Lung (tissue), 12 donors: ENCODE measurements around the gene TBC1D22A. TPM values are rescaled to one million over a fixed set of nuclear protein-coding genes. Genes with fewer than 3 reads are reported as not detected.

Experiments
- ATAC-seq: fragments of 200-7000 bp; cut with Tn5 transposase; one replicate; pipeline ENCODE4 v1.9.1; 2020; ENCODE audit warnings: moderate number of reproducible peaks; ENCODE audit not compliant: insufficient read depth, low FRiP score
- DNase-seq, 3 donors: peaks; one replicate each; pipeline ENCODE4 v3.0.0-alpha.2; 2013 to 2017
- H3K27ac ChIP-seq, 2 donors: one replicate each; pipeline ENCODE4 v1.5.1; 2013; ENCODE audit warnings: mild to moderate bottlenecking in 2 of 2, moderate library complexity in 2 of 2, control low read depth in 1 of 2, inconsistent platforms in 1 of 2, low read depth in 1 of 2, low read length in 1 of 2
- H3K27me3 ChIP-seq, 3 donors: one replicate each; pipeline ENCODE4 v1.5.1; 2013; ENCODE audit warnings: low read length in 2 of 3; ENCODE audit not compliant: control insufficient read depth in 3 of 3, insufficient read depth in 3 of 3
- H3K36me3 ChIP-seq, 4 donors: one replicate each; pipeline ENCODE4 v1.5.1; 2013; ENCODE audit warnings: low read length in 4 of 4, mild to moderate bottlenecking in 1 of 4, moderate library complexity in 1 of 4; ENCODE audit not compliant: control insufficient read depth in 4 of 4, insufficient read depth in 4 of 4
- H3K4me1 ChIP-seq, 5 donors: one replicate each; pipeline ENCODE4 v1.5.1; 2013; ENCODE audit warnings: low read length in 5 of 5, mild to moderate bottlenecking in 2 of 5, moderate library complexity in 1 of 5; ENCODE audit not compliant: control insufficient read depth in 5 of 5, insufficient read depth in 5 of 5
- H3K4me3 ChIP-seq: one replicate; pipeline ENCODE4 v1.5.1; 2013; ENCODE audit warnings: mild to moderate bottlenecking, control low read depth, moderate library complexity
- H3K9ac ChIP-seq, 2 donors: one replicate each; pipeline ENCODE4 v1.5.1; 2013; ENCODE audit warnings: low read length in 2 of 2, control low read depth in 1 of 2; ENCODE audit not compliant: insufficient read depth in 1 of 2
- H3K9me3 ChIP-seq, 4 donors: one replicate each; pipeline ENCODE4 v1.5.1; 2013; ENCODE audit warnings: low read length in 3 of 4, mild to moderate bottlenecking in 1 of 4, moderate library complexity in 1 of 4; ENCODE audit not compliant: control insufficient read depth in 4 of 4, insufficient read depth in 3 of 4
- WGBS, 2 donors: extraction: QIAGEN DNeasy Blood & Tissue Kit; methylation state at CpG; one replicate each; pipeline ENCODE4 v1.1.7; 2013; 5-methylcytosine and 5-hydroxymethylcytosine counted together
- polyA plus RNA-seq, 2 donors: library from polyadenylated mRNA; stranded (reverse); fragments of 200-250 nt; gene quantifications; one replicate each; pipeline ENCODE4 v1.2.1, GENCODE V29; 2013
- total RNA-seq, 2 donors: library from RNA; depleted of rRNA in 1 of 2; stranded (reverse); fragments of >200 nt in 1 of 2; gene quantifications; one replicate each; pipeline ENCODE4 v1.2.1, GENCODE V29; 2014 to 2021
- TF ChIP-seq, protein P1 (sequence below): IDR thresholded peaks from 2 replicates; pipeline ENCODE4 v1.5.1; 2012; ENCODE audit warnings: mild to moderate bottlenecking; ENCODE audit errors: control extremely low read depth, extremely low read depth
- donor health status: control.
- donor health status: control.
- donor health status: Bipolar disorder and iron deficiency.
- donor health status: healthy.
- donor health status: DM: yes; HTN: yes; CAD: no.

TBC1D22A gene
- total and polyA plus RNA-seq, 4 donors, result 20.2 to 38.4 (median 21.0) TPM

DNA sequence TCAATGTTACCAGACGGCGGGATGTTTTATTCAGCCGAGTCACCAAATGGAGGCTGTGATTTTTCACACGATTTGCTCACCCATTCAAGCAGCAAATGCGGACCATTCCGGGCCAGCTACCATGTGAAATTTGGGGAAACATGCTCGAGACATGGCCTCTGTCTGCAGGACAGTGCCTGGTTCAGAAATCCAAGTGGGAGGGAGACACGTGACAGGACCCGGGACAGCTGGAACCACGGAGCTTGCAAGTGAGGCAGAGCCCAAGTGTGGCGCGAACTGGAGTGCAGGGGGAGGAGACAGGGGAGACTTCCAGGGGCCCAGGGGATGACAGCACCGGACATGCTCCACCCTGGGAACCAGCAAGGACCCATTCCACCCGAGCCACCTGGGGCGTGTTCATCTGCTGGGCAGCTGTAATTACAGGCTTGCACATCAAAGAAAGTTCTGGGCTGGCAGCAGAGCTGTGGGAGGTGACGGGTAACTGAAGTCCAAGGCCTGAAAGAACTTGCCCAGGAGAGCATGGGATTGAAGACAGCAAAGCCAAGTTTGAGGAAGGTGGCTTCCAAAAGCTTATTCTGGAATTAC is 40.9 kb upstream of the TBC1D22A start:
- no peak for DNase-seq
- Histone ChIP-seq H3K9ac (no peak overlapping the region), H3K27me3 (no peaks in the 10 kb centered on the region), H3K36me3 (peaks cover 19 to 32% (median 27%) of the 10 kb centered on the region in 4 donors), H3K9me3 (no peaks in the 10 kb centered on the region), H3K4me3 (no peak overlapping the region), H3K4me1 (peaks cover 0 to 4% (median 0%) of the 10 kb centered on the region in 5 donors), H3K27ac (no peak overlapping the region)
- ATAC-seq, result no peak
- TF ChIP-seq, protein P1, sequence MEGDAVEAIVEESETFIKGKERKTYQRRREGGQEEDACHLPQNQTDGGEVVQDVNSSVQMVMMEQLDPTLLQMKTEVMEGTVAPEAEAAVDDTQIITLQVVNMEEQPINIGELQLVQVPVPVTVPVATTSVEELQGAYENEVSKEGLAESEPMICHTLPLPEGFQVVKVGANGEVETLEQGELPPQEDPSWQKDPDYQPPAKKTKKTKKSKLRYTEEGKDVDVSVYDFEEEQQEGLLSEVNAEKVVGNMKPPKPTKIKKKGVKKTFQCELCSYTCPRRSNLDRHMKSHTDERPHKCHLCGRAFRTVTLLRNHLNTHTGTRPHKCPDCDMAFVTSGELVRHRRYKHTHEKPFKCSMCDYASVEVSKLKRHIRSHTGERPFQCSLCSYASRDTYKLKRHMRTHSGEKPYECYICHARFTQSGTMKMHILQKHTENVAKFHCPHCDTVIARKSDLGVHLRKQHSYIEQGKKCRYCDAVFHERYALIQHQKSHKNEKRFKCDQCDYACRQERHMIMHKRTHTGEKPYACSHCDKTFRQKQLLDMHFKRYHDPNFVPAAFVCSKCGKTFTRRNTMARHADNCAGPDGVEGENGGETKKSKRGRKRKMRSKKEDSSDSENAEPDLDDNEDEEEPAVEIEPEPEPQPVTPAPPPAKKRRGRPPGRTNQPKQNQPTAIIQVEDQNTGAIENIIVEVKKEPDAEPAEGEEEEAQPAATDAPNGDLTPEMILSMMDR, result no peak
- WGBS, 2 donors, result 85 to 91% methylated on average over 16 of the region's 16 CpGs

DNA sequence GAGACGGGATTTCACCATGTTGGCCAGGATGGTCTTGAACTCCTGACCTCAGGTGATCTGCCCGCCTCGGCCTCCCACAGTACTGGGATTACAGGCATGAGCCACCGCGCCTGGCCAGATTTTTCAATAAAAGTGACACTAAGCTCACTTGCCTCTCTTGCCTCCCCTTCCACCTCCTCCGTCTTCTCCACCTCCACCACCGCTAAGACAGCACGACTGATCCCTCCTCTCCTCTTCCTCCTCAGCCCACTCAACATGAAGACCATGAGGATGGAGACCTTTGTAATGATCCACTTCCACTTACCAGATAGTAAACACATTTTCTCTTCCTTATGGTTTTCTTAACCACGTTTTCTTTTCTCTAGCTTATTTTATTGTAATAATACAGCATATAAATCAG is 38.6 kb upstream of the TBC1D22A start:
- Histone ChIP-seq H3K27me3 (no peaks in the 10 kb centered on the region), H3K4me3 (no peak overlapping the region), H3K4me1 (peaks cover 0 to 7% (median 4%) of the 10 kb centered on the region in 5 donors), H3K9ac (no peak overlapping the region), H3K27ac (no peak overlapping the region), H3K9me3 (no peaks in the 10 kb centered on the region), H3K36me3 (peaks cover 10 to 23% (median 16%) of the 10 kb centered on the region in 4 donors)
- DNase-seq (no peak), ATAC-seq (no peak)
- TF ChIP-seq, protein P1, result no peak
- WGBS, 2 donors, result 95% methylated on average over 9 of the region's 9 CpGs

DNA sequence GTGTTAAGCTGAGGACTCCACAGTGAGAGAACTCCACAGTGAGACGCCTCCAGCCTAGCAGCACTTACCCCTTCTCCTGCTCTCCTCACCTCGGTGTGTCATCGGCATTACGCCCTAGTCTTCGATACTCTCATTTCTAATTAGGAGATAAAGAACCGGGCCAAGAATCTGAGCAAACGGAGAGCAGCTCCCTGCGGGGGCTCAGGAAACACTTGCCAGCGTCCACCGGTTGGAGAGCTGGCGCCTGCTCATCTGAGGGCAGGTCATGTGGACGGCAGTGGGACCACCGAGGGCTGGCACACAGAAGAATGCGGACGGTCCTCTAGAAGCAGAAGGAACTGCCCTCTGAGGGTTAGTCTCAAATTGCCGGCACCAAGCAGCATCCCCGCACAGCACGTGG is 37.4 kb upstream of the TBC1D22A start:
- WGBS, 2 donors, result 92 to 94% methylated on average over 18 of the region's 18 CpGs
- H3K27me3 ChIP-seq, result no peaks in the 10 kb centered on the region
- ATAC-seq (no peak), DNase-seq (no peak)
- H3K4me3 ChIP-seq, result no peak overlapping the region
- H3K4me1 ChIP-seq, result peaks cover 0 to 7% (median 4%) of the 10 kb centered on the region in 5 donors
- H3K9me3 ChIP-seq, result no peaks in the 10 kb centered on the region
- H3K27ac ChIP-seq, result no peak overlapping the region
- TF ChIP-seq, protein P1, result no peak
- no peak overlapping the region for H3K9ac ChIP-seq
- peaks cover under 1 to 12% (median 7%) of the 10 kb centered on the region in 4 donors for H3K36me3 ChIP-seq
